H9 (cell line): ENCODE measurements around the gene TGDS. TPM values are rescaled to one million over a fixed set of nuclear protein-coding genes. Genes with fewer than 3 reads are reported as not detected.

Experiments
- DNase-seq: peaks from one replicate; pipeline ENCODE4 v3.0.0-alpha.2; 2017
- H2AFZ ChIP-seq: one replicate; pipeline ENCODE4 v1.6.1; 2013; ENCODE audit warnings: mild to moderate bottlenecking, low read length, control low read depth, moderate library complexity
- H2AK5ac ChIP-seq: 2 replicates; pipeline ENCODE4 v1.6.1; 2013; ENCODE audit warnings: low read length, control low read depth, mixed read lengths; ENCODE audit not compliant: insufficient read length
- H2BK120ac ChIP-seq: one replicate; pipeline ENCODE4 v1.6.1; 2013; ENCODE audit warnings: low read depth, mild to moderate bottlenecking, low read length, control low read depth, inconsistent platforms; ENCODE audit not compliant: poor library complexity, severe bottlenecking
- H2BK12ac ChIP-seq: 2 replicates; pipeline ENCODE4 v1.6.1; 2013; ENCODE audit warnings: low read length, control low read depth, mixed read lengths, low read depth; ENCODE audit not compliant: insufficient read length
- H2BK15ac ChIP-seq: 2 replicates; pipeline ENCODE4 v1.6.1; 2013; ENCODE audit warnings: low read depth, low read length, control low read depth
- H2BK20ac ChIP-seq: one replicate; pipeline ENCODE4 v1.6.1; 2013; ENCODE audit warnings: low read depth, mild to moderate bottlenecking, low read length, control low read depth, inconsistent platforms; ENCODE audit not compliant: poor library complexity, severe bottlenecking
- H2BK5ac ChIP-seq: 2 replicates; pipeline ENCODE4 v1.6.1; 2013; ENCODE audit warnings: low read length, control low read depth, mixed read lengths; ENCODE audit not compliant: insufficient read length
- H3K14ac ChIP-seq: 2 replicates; pipeline ENCODE4 v1.6.1; 2013; ENCODE audit warnings: low read length, control low read depth; ENCODE audit not compliant: insufficient read depth
- H3K18ac ChIP-seq: 2 replicates; pipeline ENCODE4 v1.6.1; 2013; ENCODE audit warnings: low read depth, mild to moderate bottlenecking, mixed read lengths, low read length, control low read depth; ENCODE audit not compliant: insufficient read length
- H3K23ac ChIP-seq: 2 replicates; pipeline ENCODE4 v1.6.1; 2013; ENCODE audit warnings: low read length, control low read depth, mixed read lengths, low read depth; ENCODE audit not compliant: insufficient read length
- H3K23me2 ChIP-seq: 2 replicates; pipeline ENCODE4 v1.6.1; 2013; ENCODE audit warnings: low read depth, mild to moderate bottlenecking, mixed read lengths, low read length, control low read depth; ENCODE audit not compliant: insufficient read length, poor library complexity, severe bottlenecking
- H3K27ac ChIP-seq: 2 replicates; pipeline ENCODE4 v1.5.1; 2013; ENCODE audit warnings: low read length, control low read depth, mixed read lengths, low read depth; ENCODE audit not compliant: insufficient read length
- H3K27me3 ChIP-seq: 2 replicates; pipeline ENCODE4 v1.6.1; 2013; ENCODE audit warnings: low read length, control low read depth, inconsistent platforms; ENCODE audit not compliant: insufficient read depth
- H3K4ac ChIP-seq: 2 replicates; pipeline ENCODE4 v1.6.1; 2013; ENCODE audit warnings: low read depth, mild to moderate bottlenecking, control low read depth, inconsistent platforms, low read length, moderate library complexity
- H3K4me1 ChIP-seq: 2 replicates; pipeline ENCODE4 v1.6.1; 2013; ENCODE audit warnings: low read length, control low read depth, inconsistent platforms; ENCODE audit not compliant: insufficient read depth
- H3K4me2 ChIP-seq: 2 replicates; pipeline ENCODE4 v1.6.1; 2013; ENCODE audit warnings: low read length, control low read depth, mixed read lengths; ENCODE audit not compliant: insufficient read length, insufficient read depth
- H3K56ac ChIP-seq: 2 replicates; pipeline ENCODE4 v1.6.1; 2013; ENCODE audit warnings: low read depth, mild to moderate bottlenecking, mixed read lengths, low read length, control low read depth; ENCODE audit not compliant: insufficient read length
- H3K79me1 ChIP-seq: 2 replicates; pipeline ENCODE4 v1.6.1; 2013; ENCODE audit warnings: low read depth, mild to moderate bottlenecking, moderate library complexity, low read length, control low read depth, inconsistent platforms; ENCODE audit not compliant: insufficient read depth, poor library complexity, severe bottlenecking
- H3K79me2 ChIP-seq: 2 replicates; pipeline ENCODE4 v1.6.1; 2013; ENCODE audit warnings: low read length, control low read depth, inconsistent platforms; ENCODE audit not compliant: insufficient read depth
- H3K9ac ChIP-seq: 2 replicates; pipeline ENCODE4 v1.6.1; 2013; ENCODE audit warnings: low read length, control low read depth, mixed read lengths; ENCODE audit not compliant: insufficient read length; ENCODE audit errors: extremely low read depth
- H3K9me3 ChIP-seq: one replicate; pipeline ENCODE4 v1.6.1; 2013; ENCODE audit warnings: low read depth, low read length, inconsistent platforms; ENCODE audit not compliant: control insufficient read depth
- H3T11ph ChIP-seq: one replicate; pipeline ENCODE4 v1.6.1; 2013; ENCODE audit warnings: mild to moderate bottlenecking, low read length, control low read depth, inconsistent platforms
- H4K20me1 ChIP-seq: one replicate; pipeline ENCODE4 v1.6.1; 2013; ENCODE audit not compliant: control insufficient read depth, insufficient read length, insufficient read depth
- H4K5ac ChIP-seq: 2 replicates; pipeline ENCODE4 v1.6.1; 2013; ENCODE audit warnings: low read depth, mild to moderate bottlenecking, mixed read lengths, low read length, control low read depth; ENCODE audit not compliant: insufficient read length
- H4K8ac ChIP-seq: replicated peaks from 2 replicates; pipeline ENCODE4 v1.6.1; 2013; ENCODE audit warnings: low read length, control low read depth, mixed read lengths, low read depth; ENCODE audit not compliant: insufficient read length
- H4K91ac ChIP-seq: 2 replicates; pipeline ENCODE4 v1.6.1; 2013; ENCODE audit warnings: low read depth, mild to moderate bottlenecking, moderate library complexity, mixed read lengths, low read length, control low read depth; ENCODE audit not compliant: insufficient read length
- H3K27ac Mint-ChIP-seq, 3 experiments: 2 replicates in 2 of 3; 3 replicates in 1 of 3; pipeline ENCODE4 v1.8.0; 2020 to 2021; ENCODE audit warnings: mixed read lengths in 3 of 3, mild to moderate bottlenecking in 1 of 3, moderate library complexity in 1 of 3
- H3K27me3 Mint-ChIP-seq: 2 replicates; pipeline ENCODE4 v1.8.0; 2021; ENCODE audit warnings: low read depth, mild to moderate bottlenecking, moderate library complexity, mixed read lengths
- H3K36me3 Mint-ChIP-seq, 3 experiments: 2 replicates in 2 of 3; 3 replicates in 1 of 3; pipeline ENCODE4 v1.8.0; 2020 to 2021; ENCODE audit warnings: low read depth in 3 of 3, mixed read lengths in 3 of 3; ENCODE audit not compliant: insufficient read depth in 1 of 3
- H3K4me1 Mint-ChIP-seq, 2 experiments: 2 replicates each; pipeline ENCODE4 v1.8.0; 2020; ENCODE audit warnings: mixed read lengths in 2 of 2
- H3K4me3 Mint-ChIP-seq, 2 experiments: 2 replicates in 1 of 2; 3 replicates in 1 of 2; pipeline ENCODE4 v1.8.0; 2020 to 2021; ENCODE audit warnings: mild to moderate bottlenecking in 2 of 2, mixed read lengths in 2 of 2, moderate library complexity in 1 of 2
- H3K9me3 Mint-ChIP-seq, 2 experiments: 2 replicates in 1 of 2; 3 replicates in 1 of 2; pipeline ENCODE4 v1.8.0; 2020; ENCODE audit warnings: mild to moderate bottlenecking in 2 of 2, mixed read lengths in 2 of 2, moderate library complexity in 1 of 2
- CTCF ChIP-seq: fragments of 200-600 bp; sonication (generic); conservative IDR thresholded peaks from 3 replicates; pipeline ENCODE4 v1.8.0; 2021; ENCODE audit warnings: antibody characterized with exemption, mild to moderate bottlenecking
- WGBS: extraction: QIAGEN DNeasy Blood & Tissue Kit; methylation state at CpG from one replicate; pipeline ENCODE4 v1.1.7; 2013; ENCODE audit warnings: missing lambda C conversion rate, low lambda C conversion rate, mixed read lengths; ENCODE audit not compliant: insufficient read length; ENCODE audit errors: extremely low coverage; 5-methylcytosine and 5-hydroxymethylcytosine counted together
- total RNA-seq: library from RNA; stranded (reverse); gene quantifications from 2 replicates; pipeline ENCODE4 v1.2.1, GENCODE V29; 2021

Gene TGDS
- total RNA-seq, 1 experiment from 2014 or later, result 13.9 TPM

- H2BK5ac ChIP-seq, result no peak overlapping the region
- H3K56ac ChIP-seq, result no peak overlapping the region
- TF ChIP-seq CTCF, result no peak
- no peak overlapping the region for H4K91ac ChIP-seq
- Mint-ChIP-seq H3K9me3 (peaks cover 11 to 13% of the 10 kb centered on the region in 2 experiments), H3K27me3 (peaks cover 17% of the 10 kb centered on the region), H3K4me1 (peaks cover 7 to 8% of the 10 kb centered on the region in 2 experiments), H3K36me3 (peaks cover 13 to 28% (median 23%) of the 10 kb centered on the region in 3 experiments), H3K4me3 (peak overlapping the region; percentile 89 to 91), H3K27ac (peak overlapping the region in 2 of 3 experiments; percentile 94 to 97; a peak in 2 of 7 replicates)
- H2BK12ac ChIP-seq, result no peak overlapping the region
- no peaks in the 10 kb centered on the region for H3K23me2 ChIP-seq
- H3K4me2 ChIP-seq, result peak overlapping the region; percentile 48
- no peak overlapping the region for H2AFZ ChIP-seq
- H3K4ac ChIP-seq, result no peak overlapping the region
- H3K23ac ChIP-seq, result no peak overlapping the region
- H2AK5ac ChIP-seq, result no peak overlapping the region
- H4K8ac ChIP-seq, result no peak overlapping the region
- H2BK15ac ChIP-seq, result no peak overlapping the region
- H3T11ph ChIP-seq, result no peak overlapping the region
- H3K14ac ChIP-seq, result no peak overlapping the region
- no peak overlapping the region for H3K18ac ChIP-seq
- peaks cover 7% of the 10 kb centered on the region for H3K9me3 ChIP-seq
- H3K79me1 ChIP-seq, result no peaks in the 10 kb centered on the region
- no peak overlapping the region for H2BK20ac ChIP-seq
- no peak overlapping the region for H4K5ac ChIP-seq
- no peaks in the 10 kb centered on the region for H4K20me1 ChIP-seq
- H3K79me2 ChIP-seq, result peaks cover 2% of the 10 kb centered on the region; the same call in 1 of the 2 replicates
- H2BK120ac ChIP-seq, result no peak overlapping the region
- no peaks in the 10 kb centered on the region; the same call in 1 of the 2 replicates for H3K27me3 ChIP-seq
- no CpG with 5 or more reads among the region's 1 CpG for WGBS
- peak overlapping the region; percentile 74 for H3K9ac ChIP-seq
- H3K4me1 ChIP-seq, result no peaks in the 10 kb centered on the region
- no peak for DNase-seq
- no peak overlapping the region for H3K27ac ChIP-seq
These were observed 6.5 kb upstream of the TGDS start for GRCh38 chr13:94602467-94602866.
